Measurements from ENCODE around the gene DNASE1. TPM values are rescaled to one million over a fixed set of nuclear protein-coding genes. Genes with fewer than 3 reads are reported as not detected.

DNASE1 gene
- total and polyA plus RNA-seq, 2 donors from 2014 or later: 16.1 to 116 TPM

GRCh38 chr16:3695610-3696369 is 41.3 kb downstream of the DNASE1 start:
- Histone ChIP-seq H3K27me3 (ENCODE audit: control insufficient read depth, insufficient read depth, low read length) (no peaks in the 10 kb centered on the region), H3K27ac (ENCODE audit: low read depth in 2 of 2, low read length in 2 of 2) (peak overlapping the region; percentile 36 to 72), H3K9me3 (ENCODE audit: control insufficient read depth in 2 of 3, insufficient read depth in 1 of 3, low read length in 3 of 3) (no peaks in the 10 kb centered on the region), H3K9ac (ENCODE audit: low read length in 3 of 3) (no peak overlapping the region), H3K4me3 (ENCODE audit: low read length in 3 of 3) (peak overlapping the region in 2 of 3 donors; percentile 35 to 51), H3K36me3 (ENCODE audit: control insufficient read depth in 2 of 3, insufficient read depth in 3 of 3, low read length in 3 of 3) (no peaks in the 10 kb centered on the region), H3K4me1 (ENCODE audit: control insufficient read depth in 2 of 3, insufficient read depth in 2 of 3, low read depth in 1 of 3, low read length in 3 of 3) (peaks cover 0 to 4% (median 0%) of the 10 kb centered on the region in 3 donors)
- intact Hi-C loops (cut with DNase I): no loop called here
- no peak for FAIRE-seq
- DNase-seq: peak in 4 of 5 donors; percentile 34 to 55 (median 48)
- TF ChIP-seq CTCF (IDR thresholded peaks at IDR 0.05; ENCODE audit: borderline replicate concordance, extremely low read depth, insufficient read depth): no peak

- Histone ChIP-seq H3K9ac (ENCODE audit: low read length in 3 of 3) (no peak overlapping the region), H3K27me3 (ENCODE audit: control insufficient read depth, insufficient read depth, low read length) (no peaks in the 10 kb centered on the region), H3K9me3 (ENCODE audit: control insufficient read depth in 2 of 3, insufficient read depth in 1 of 3, low read length in 3 of 3) (no peaks in the 10 kb centered on the region), H3K36me3 (ENCODE audit: control insufficient read depth in 2 of 3, insufficient read depth in 3 of 3, low read length in 3 of 3) (no peaks in the 10 kb centered on the region), H3K27ac (ENCODE audit: low read depth in 2 of 2, low read length in 2 of 2) (peak overlapping the region; percentile 14 to 72), H3K4me3 (ENCODE audit: low read length in 3 of 3) (peak overlapping the region in 2 of 3 donors; percentile 32 to 51), H3K4me1 (ENCODE audit: control insufficient read depth in 2 of 3, insufficient read depth in 2 of 3, low read depth in 1 of 3, low read length in 3 of 3) (peaks cover 0 to 2% (median 0%) of the 10 kb centered on the region in 3 donors)
- intact Hi-C loops (cut with DNase I): no loop called here
- no peak for FAIRE-seq
- no peak for DNase-seq
- TF ChIP-seq CTCF (IDR thresholded peaks at IDR 0.05; ENCODE audit: borderline replicate concordance, extremely low read depth, insufficient read depth): no peak
Observed at GRCh38 chr16:3696425-3697218, 42.1 kb downstream of the DNASE1 start.

- FAIRE-seq (no peak), DNase-seq (no peak)
- TF ChIP-seq CTCF (IDR thresholded peaks at IDR 0.05; ENCODE audit: borderline replicate concordance, extremely low read depth, insufficient read depth): no peak
- Histone ChIP-seq H3K9ac (ENCODE audit: low read length in 3 of 3) (no peak overlapping the region), H3K36me3 (ENCODE audit: control insufficient read depth in 2 of 3, insufficient read depth in 3 of 3, low read length in 3 of 3) (no peaks in the 10 kb centered on the region), H3K4me3 (ENCODE audit: low read length in 3 of 3) (no peak overlapping the region), H3K27ac (ENCODE audit: low read depth in 2 of 2, low read length in 2 of 2) (no peak overlapping the region), H3K4me1 (ENCODE audit: control insufficient read depth in 2 of 3, insufficient read depth in 2 of 3, low read depth in 1 of 3, low read length in 3 of 3) (peaks cover 0 to 2% (median 0%) of the 10 kb centered on the region in 3 donors), H3K27me3 (ENCODE audit: control insufficient read depth, insufficient read depth, low read length) (no peaks in the 10 kb centered on the region), H3K9me3 (ENCODE audit: control insufficient read depth in 2 of 3, insufficient read depth in 1 of 3, low read length in 3 of 3) (no peaks in the 10 kb centered on the region)
- intact Hi-C loops (cut with DNase I): no loop called here
Observed at GRCh38 chr16:3698941-3699340, 44.5 kb downstream of the DNASE1 start.
